Keratinocyte (primary cell): ENCODE results near the gene GNMT.

Experiments
- CTCF ChIP-seq, 3 experiments: IDR thresholded peaks in 1 of 3; conservative IDR thresholded peaks in 1 of 3; optimal IDR thresholded peaks in 1 of 3; 2 replicates in 2 of 3; 3 replicates in 1 of 3; pipeline versions ENCODE3 to v1.5.1; 2011; ENCODE audit warnings: low read length in 3 of 3, mild to moderate bottlenecking in 3 of 3, moderate library complexity in 2 of 3, control low read depth in 1 of 3, inconsistent platforms in 1 of 3; ENCODE audit not compliant: insufficient read depth in 2 of 3; ENCODE audit errors: extremely low read depth in 1 of 3
- EZH2 ChIP-seq: IDR thresholded peaks from one replicate; pipeline ENCODE4 v1.6.1; 2012; ENCODE audit warnings: inconsistent platforms, mild to moderate bottlenecking, low read length, moderate library complexity

GRCh38 chr6:43001843-43002242 is 41.3 kb downstream of the GNMT start:
- TF ChIP-seq CTCF (optimal IDR thresholded peaks at IDR 0.05 in 1 of 3, IDR thresholded peaks at IDR 0.05 in 1 of 3, conservative IDR thresholded peaks at IDR 0.05 in 1 of 3; ENCODE audit: extremely low read depth in 1 of 3, insufficient read depth in 2 of 3, low read length in 3 of 3) (no peak), EZH2 (no peak)
